Activated effector memory CD4-positive, alpha-beta T cell treated with Interleukin-2 at 50 U/mL for 16 hours (primary cell): ENCODE measurements around the gene TYW5.

Source experiments
- DNase-seq: peaks from one replicate; pipeline ENCODE4 v3.0.0-alpha.2; 2020

Gene TYW5

DNA sequence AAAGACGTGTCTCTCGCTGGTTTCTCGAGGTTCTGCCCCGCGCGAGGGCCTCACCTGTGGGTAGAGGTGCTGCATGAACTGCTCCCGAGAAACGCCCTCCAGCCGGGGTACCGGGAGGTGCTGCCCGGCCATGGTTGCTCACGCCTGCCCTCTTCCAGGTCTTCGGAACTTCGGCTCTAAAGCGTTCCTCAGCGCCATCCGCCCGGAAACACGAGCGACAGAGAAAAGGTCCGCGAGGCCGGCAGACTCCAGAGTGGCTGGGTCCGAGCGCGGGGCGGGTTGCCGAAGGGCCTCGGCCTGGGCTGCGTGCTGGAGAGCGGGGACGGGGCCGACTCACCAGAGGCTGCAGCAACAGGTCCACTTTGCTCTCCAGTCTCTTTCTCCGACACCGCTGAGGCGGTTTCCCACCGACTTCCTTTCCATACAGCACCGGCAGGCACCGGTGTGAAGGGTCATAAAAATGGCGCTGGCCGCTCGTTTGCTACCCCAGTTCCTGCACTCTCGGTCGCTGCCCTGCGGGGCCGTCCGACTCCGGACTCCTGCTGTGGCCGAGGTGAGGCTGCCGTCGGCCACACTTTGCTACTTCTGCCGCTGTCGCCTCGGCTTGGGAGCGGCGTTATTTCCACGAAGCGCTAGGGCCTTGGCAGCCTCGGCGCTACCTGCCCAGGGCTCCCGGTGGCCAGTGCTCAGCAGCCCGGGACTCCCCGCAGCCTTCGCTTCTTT lies at the start of gene TYW5, which contains the start of gene MAIP1:
Gene TYW5 (minus strand): TSS at position 153 of the 723 bp plus-strand sequence. CDS start 21 bp downstream, at position 132.
Gene MAIP1 (plus strand): TSS at position 244 of the 723 bp plus-strand sequence. CDS start 217 bp downstream, at position 461.
- DNase-seq = peak; percentile 70

GRCh38 chr2:200003444-200003843 lies 48.2 kb upstream of the TYW5 start:
- DNase-seq = no peak

DNA sequence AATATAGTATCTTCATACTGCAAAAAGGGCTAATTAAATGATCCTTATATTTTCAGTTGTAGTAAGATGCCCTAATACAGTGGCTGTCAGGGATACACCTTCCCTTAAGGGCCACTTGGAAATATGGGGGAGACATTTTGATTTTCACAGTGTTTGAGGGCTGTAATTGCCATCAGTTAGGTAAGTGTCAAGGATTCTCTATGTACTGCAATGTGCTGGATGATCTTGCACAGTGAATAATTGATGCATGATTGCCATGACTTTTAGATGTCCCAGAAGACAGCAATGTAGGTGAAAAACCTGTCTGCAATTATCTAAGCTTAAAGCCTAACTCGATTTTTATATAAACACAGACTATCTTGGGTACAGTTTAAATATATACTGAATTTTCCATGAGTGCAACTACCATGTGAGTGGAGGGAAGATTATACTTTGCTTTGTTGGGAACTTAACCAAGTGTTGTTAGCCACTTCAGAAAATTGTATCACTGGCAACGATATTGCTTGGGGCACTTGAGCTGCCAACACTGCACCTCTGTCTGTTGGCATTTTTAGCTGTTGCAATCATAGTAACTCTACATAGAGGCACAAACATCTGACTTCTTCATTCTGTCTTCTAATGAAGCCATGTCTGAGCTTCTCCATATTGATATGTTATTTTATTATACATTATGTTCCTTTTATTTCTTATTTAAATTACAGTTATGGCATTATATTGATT lies 45.3 kb upstream of the TYW5 start:
- no peak for DNase-seq

DNA sequence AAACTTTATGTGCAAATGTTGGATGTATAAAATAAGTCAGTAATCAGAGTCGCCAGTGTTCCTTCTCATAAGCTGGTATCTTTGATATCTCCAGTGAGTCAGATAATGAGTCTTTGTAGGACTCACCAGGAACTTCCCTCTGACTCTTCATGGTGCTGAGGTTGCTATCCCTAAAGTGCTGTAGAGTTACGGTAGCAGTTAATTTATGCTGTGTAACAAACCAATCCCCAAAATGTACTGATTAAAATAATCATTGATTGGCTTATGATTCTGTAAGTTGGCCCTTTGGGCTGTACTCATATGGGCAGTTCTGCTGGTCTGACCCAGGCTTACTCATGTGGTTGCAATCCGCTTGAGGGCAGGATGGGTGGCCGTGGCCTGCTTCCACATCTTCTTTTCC lies 43.9 kb upstream of the TYW5 start:
- DNase-seq = no peak

GRCh38 chr2:199997296-199997695 lies 42.0 kb upstream of the TYW5 start:
- no peak for DNase-seq

DNA sequence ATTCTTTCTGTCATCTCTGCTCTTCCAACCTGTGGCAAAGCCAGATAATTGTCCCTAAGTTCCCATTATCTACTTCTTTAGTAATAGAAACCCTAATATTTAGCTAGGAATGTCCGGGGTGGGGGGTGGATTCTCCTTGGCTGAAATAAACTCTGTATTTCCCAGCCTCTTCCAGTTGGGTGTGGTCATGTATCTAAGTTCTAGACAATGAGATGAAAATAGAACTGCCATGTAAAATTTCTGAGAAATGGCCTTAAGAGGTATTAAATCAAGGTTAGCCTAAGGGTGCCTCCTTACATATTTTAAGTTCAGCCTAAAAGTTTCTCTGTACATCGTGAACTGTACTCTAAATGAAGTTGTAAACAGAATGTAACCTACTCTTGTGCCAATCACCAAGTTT lies 39.6 kb upstream of the TYW5 start:
- DNase-seq = no peak

DNA sequence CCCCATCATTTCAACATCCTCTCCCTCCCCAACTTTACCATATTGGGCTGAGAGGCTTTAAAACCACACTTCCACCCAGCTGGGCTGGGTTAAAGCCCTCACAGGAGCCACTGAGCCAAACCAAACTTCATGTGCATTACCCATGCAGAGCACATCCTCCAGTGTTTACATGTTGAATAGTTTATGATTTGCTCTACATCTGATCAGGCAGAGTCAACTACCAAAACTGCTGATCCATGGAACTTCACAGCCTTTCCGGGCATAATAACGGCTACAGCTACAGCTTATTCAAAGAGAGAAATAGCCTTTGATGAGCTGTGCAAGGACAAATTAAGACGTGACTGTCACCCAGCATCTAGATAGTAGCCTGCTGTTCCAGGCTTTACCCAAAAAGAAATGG lies 39.1 kb upstream of the TYW5 start:
- DNase-seq = no peak

- DNase-seq = no peak
These were observed 37.0 kb upstream of the TYW5 start for GRCh38 chr2:199992296-199992695.

GRCh38 chr2:199991691-199992090 lies 36.4 kb upstream of the TYW5 start:
- DNase-seq = no peak

DNA sequence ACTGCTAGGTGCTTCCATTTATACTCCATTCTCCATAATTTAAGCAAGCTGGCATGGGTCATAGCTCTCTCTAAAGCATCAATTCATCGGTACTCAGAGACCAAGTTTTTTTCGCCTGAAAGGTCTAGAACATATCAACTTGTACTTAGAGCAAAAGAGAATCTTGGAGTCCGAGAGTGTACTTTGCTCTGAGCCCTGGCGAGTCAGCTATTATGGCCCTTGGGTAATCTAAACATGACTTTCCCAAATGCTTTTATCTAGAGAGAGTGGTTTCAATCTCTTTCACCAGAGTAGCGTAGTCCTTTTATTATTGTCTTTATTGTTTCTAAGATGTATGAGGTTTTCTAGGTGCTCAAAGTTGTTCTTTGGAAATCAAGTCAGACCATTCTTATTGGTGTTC lies 34.5 kb upstream of the TYW5 start:
- no peak for DNase-seq

GRCh38 chr2:199988151-199988550 lies 32.9 kb upstream of the TYW5 start:
- DNase-seq = no peak

DNA sequence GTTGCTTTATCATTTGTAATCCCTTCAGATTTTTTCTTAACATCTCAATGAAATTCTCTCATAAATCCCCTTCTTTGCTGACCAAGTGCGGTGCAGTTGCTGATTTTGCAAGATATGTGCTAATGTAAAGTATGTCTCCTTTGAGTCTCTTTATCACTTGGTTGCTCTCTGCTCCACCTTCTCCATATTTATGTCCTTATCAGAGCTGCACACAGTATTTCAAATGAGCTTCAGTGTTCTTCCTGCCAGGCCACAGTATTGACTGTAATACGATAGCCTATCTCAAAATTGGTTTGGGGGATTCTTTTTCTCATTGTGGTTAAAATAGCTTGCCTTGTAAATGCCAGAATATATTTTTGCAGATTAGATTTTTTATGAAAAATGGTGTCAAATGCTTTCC lies 32.3 kb upstream of the TYW5 start:
- no peak for DNase-seq

- peak; percentile 24 for DNase-seq
These were observed 30.4 kb upstream of the TYW5 start for GRCh38 chr2:199985625-199986207.

DNA sequence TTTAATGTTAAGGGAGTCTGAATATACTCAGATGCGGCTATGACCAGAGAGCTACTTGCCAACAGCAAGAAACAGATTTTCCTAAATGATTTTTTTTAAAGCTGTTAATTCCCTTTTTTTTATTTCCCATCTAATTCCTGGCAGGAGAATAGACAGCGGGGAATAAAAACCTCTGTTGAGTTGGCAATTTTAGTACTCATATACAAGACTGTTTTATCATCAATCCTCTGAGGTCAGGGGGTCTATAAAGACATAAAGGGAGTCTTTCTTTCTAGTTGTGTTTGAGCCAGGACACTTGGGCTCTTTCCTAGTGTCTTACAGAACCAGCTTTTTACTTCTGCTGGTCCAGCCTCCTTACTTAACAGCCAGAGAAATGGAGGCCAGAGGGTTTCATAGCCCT lies 29.5 kb upstream of the TYW5 start:
- no peak for DNase-seq

- no peak for DNase-seq
These were observed 28.9 kb upstream of the TYW5 start for GRCh38 chr2:199984159-199984558.

DNA sequence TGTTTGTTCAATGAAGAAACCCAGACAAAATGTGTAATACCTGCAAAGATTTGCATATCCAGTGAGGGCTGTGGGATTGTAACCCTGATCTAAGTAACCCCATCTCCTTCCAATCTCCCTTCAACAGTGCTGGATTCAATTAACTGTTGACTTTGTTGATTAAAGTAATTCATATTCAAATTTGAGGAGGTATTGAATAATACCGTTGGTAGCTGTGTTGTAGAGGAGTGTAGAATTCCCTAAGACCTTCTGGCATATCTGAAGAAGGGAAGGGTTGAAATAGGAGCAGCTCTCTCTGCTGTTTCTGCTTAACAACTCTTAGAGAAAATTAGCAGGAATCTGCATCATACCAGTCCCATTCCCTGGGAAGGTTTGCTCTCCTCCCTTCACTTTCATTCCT lies 28.2 kb upstream of the TYW5 start:
- DNase-seq = no peak

GRCh38 chr2:199982126-199982843 lies 27.0 kb upstream of the TYW5 start:
- DNase-seq = no peak

DNA sequence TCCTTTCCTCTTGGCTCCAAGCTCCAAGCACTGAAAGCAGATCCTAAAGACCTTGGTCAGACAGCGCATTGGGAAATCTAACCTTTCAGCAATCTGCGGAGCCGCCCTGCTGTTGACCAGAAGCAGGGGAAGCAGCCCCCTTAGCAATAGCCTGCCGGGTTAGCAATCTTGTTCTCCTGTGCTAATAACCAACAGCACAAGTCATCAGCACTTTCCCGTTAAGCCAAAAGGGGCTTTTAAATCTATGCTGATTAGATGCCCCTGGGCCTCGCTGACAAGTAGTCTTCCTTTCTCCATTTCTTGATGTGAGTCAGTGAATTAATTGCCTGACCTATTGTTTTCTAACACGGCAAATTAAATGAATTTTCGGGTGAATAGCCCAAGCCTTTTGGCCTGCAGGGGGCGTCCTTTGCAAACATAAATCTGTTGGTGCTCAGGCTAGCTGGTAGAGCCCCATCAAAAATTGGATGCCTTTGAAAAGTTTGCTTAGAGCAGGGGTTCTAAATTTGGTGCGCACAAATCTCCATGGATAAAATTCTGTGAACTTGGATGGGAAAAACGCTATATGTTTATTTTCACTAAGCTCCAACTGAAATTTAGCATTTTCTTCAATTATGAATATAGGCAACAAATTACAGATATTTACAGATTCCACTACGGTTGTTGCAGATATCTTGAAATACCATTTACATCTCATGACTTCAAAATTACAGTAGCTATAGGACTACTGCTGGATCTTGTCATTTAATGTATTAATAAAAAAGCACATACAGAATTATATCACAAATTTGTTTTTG lies 24.7 kb upstream of the TYW5 start:
- peak; percentile 64 for DNase-seq

GRCh38 chr2:199979398-199979797 lies 24.1 kb upstream of the TYW5 start:
- DNase-seq = no peak

- DNase-seq = no peak
These were observed 22.7 kb upstream of the TYW5 start for GRCh38 chr2:199977984-199978415.

DNA sequence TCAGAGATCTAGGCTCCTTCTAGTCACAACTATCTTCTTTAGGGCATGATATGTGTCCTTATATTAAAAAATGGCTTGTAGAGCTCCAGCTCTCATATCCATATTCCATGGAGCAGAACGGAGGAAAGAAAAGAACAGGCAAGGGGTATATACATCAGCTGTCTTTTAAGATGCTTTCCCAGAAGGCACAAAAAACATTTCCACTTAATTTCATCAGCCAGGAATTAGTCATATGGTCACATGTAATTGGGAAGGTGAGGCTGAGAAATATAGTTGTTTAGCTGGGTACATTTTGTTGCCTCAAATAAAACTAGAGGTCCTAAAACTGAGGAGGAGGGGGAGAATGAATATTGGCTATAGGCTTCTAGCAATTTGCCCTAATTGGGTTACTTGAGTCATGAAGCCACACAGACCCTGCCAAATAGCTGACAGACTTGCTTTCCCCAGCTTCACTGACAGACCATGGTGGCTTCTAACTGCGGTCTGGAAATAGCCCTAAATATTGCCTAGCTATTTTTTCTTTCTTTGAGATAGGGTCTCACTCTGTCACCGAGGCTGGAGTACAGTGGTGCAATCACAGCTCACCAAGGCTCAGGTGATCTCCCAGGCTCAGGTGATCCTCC lies 20.1 kb upstream of the TYW5 start:
- no peak for DNase-seq

GRCh38 chr2:199973703-199974102 lies 18.4 kb upstream of the TYW5 start:
- no peak for DNase-seq
